GM10847 (cell line): ENCODE data around the gene FAM98B.

Experiments used
- POLR2A ChIP-seq: IDR thresholded peaks from 2 replicates; pipeline ENCODE4 v1.6.1; 2011; ENCODE audit not compliant: insufficient read length; ENCODE audit errors: extremely low read depth

FAM98B gene

DNA sequence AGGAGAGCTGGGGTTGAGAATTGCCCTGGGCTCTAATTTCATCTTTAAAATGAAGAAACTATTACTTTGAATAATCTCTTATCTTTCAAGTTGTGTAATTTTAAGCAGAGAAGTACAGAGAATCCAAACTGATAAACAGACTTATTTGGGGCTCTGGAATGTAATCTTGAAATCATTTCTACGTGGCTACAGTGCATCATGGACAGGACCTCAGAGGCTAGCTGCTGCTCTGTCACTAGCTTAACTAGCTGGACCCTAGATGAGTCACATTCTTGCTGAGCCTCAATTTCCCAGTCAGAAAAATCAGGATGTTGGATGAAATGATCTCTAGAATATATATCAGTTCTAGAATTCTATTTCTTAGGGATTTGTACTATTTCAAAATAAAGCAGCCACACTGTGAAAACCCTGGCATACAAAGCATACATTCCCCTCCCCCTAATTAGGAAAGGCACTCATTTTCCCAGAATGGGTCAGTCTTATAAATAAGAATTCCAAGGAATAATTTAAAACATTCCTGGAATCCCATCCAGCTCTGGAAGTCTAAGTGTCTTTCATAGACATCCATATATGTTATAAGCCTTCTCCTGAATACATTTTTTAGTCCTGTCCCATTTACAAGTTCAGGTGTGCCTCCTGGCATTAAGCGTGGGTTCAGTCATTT lies 63.5 kb downstream of the FAM98B start:
- no peak for TF ChIP-seq POLR2A

DNA sequence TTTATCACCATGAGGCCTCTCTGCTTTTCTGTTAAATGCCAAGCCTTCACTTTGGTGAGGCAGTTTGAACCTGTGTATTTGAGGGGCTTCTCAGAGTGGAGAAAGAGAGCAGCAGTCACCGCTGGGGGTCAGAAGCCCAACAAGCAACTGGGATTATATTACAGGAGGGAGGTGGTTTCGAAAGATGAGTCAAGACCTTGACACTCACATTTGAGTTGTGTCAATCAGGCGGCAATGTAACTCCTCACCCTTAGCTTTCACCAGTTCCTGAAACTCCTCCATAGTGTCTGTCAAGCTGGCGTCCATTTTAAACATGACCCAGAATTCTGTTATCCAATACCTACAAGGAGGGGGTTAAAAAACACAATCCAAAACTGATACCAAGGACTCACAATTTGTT lies 64.2 kb downstream of the FAM98B start:
- TF ChIP-seq POLR2A = no peak

- TF ChIP-seq POLR2A = no peak
These were observed 66.1 kb downstream of the FAM98B start for GRCh38 chr15:38520035-38520434.

DNA sequence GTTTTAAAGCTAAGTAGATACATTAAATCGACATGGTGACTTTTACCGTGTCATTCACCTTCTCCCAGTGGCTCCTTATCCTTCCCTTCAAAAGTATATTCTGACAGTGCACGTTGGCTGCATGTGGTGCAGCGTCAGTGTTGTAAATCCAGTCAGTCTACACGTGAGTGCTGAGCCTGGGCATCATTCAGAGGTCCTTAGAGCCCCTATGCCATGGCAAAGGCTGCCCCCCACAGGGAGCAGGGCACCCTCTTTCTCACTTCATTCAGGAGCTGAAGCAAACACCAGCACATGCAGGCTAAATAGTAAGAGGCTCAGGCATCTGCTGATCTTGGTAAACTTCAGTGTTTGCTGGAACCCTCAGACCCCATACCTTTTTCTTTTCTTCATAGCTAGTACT lies 67.4 kb downstream of the FAM98B start:
- no peak for TF ChIP-seq POLR2A

DNA sequence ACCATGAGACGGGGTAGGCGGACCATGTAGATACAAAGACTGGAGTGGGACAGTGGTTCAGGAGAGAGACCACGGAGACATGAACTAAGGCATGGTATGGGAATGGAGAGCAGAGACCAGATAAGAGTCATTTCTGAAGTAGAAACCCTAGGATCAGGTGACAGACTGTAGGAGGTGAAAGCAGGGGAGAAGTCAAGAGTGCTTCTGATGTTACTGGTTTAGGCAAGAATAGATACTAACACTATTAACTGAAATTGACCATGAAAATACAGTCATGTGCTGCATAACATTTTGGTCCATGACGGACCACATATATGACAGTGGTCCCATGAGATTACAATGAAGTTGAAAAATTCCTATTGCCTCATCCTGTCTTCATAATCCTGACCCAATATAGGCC lies 69.0 kb downstream of the FAM98B start:
- TF ChIP-seq POLR2A = no peak

DNA sequence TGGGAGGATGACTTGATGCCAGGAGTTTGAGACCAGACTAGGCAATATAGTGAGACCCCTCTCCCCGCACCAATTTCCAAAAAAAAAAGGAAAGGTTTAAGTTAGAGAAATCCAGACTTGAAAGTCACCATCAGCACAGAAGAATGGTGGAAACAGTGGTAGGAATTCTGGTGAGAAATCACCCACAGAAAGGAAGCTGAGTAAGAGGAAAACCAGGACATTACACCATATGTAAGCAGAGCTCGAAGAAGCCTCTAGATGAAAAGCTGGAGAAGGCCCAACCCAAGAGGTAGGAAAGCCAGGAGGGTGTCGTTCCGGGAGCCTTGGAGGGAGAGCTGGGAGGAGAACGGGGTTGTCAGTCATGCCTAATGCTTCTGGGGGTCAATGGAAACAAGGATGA lies 70.2 kb downstream of the FAM98B start:
- no peak for TF ChIP-seq POLR2A

DNA sequence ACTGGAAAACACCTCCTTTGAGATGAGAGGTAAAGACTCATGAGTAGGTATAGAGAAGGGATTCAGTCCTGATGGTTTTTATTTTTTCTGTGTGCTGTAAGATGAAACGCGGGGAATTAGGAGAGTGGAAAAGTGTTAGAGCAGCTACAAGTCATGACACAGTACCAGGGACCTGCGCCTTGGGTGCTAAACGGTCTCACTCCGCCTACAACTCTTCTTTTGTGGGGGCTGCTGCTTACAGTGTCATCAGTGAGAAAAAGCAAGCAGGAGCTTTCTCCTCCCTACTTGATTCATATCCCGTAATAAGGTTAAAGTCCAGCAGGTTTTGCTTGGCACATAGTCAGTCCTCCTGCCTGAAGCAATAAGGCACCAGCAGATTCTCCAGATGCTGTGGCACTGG lies 71.6 kb downstream of the FAM98B start:
- no peak for TF ChIP-seq POLR2A

GRCh38 chr15:38526158-38526557 lies 72.2 kb downstream of the FAM98B start:
- TF ChIP-seq POLR2A = no peak

DNA sequence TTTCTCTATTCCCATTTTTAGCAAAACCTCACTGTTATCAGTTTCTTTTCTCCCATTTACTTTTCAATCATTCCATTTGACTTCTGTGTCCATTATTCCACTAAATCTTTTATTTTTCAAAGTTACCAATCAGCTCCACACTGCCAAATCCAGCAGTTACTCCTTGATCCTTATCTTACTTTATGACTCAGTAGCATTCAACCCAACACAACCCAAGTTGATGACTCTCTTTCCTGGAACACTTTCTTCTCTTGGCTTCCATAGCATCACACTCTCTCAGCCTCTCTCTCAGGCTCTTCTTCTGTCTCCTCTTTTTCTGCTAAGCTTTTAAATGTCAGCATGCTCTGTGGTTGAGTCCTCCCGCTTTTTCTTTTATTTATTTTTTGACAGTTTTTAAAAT lies 74.4 kb downstream of the FAM98B start:
- no peak for TF ChIP-seq POLR2A

- TF ChIP-seq POLR2A = no peak
These were observed 76.2 kb downstream of the FAM98B start for GRCh38 chr15:38530113-38530512.

- no peak for TF ChIP-seq POLR2A
These were observed 77.6 kb downstream of the FAM98B start for GRCh38 chr15:38531509-38531908.

DNA sequence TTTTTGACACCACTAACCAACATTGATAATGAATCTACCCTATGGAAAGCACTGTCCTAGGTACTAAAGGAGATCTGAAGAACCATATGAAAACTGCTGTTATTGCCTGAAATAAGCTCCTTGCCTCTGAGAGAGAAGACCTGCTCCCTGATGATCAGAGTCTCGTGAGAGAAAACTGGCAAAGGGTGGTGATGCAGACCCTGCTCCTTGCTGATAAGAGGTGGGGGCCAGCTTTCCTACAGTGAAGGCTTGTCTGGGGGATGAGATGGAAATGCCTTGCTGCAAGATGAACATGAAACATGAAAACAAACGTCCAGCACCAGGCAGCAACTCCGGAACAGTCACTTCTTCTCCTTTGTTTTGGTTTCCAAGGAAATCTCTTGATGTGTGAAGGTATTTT lies 78.8 kb downstream of the FAM98B start:
- TF ChIP-seq POLR2A = no peak

DNA sequence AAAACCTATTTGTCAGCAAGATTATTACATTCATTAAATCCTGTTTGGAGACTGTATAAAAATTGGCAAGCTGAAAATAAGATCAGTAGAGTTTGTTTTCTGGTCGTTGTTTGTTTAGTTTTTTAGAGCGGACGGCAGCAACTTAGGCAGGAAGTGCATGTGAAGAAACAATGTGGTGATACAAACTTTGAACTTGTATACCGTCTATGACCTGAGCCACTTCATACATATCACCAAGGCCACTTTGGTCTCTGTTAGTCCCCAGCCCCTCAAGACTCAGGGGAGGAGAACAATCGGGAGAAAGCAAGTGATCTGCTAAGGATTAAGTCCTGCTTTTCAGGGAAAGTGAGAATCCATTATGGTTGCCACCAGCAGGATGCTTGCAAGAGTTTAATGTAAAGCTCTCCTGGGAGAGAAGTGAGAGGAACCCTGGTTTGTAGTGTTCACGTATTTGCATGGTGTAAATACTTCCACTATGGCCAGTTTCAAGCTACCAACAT lies 79.5 kb downstream of the FAM98B start:
- no peak for TF ChIP-seq POLR2A

DNA sequence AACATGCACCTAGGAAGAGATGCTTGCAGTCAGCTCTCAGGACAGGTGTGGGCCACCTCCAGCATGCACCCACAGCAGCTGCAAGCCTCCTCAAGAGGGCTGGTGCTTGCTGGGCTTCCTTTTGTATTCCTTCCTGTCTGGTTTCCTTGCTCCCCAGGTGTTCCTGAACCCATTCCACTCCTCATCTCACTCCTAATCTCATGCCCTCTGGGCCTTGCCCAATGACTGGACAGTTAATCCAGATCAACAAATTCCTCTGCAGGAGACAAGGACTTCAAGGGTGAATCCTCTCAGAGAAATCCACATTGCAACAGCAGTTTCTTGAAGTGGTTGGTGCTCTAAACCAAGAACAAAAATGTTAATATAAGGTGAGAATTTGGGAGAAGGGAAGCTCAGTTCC lies 80.0 kb downstream of the FAM98B start:
- no peak for TF ChIP-seq POLR2A

- no peak for TF ChIP-seq POLR2A
These were observed 80.8 kb downstream of the FAM98B start for GRCh38 chr15:38534691-38535090.

- no peak for TF ChIP-seq POLR2A
These were observed 81.7 kb downstream of the FAM98B start for GRCh38 chr15:38535491-38536200.
